Measurements from ENCODE around the gene SBK2. TPM values are rescaled to one million over a fixed set of nuclear protein-coding genes. Genes with fewer than 3 reads are reported as not detected.

Gene SBK2
- total RNA-seq, 4 donors from 2014 or later = not detected

DNA sequence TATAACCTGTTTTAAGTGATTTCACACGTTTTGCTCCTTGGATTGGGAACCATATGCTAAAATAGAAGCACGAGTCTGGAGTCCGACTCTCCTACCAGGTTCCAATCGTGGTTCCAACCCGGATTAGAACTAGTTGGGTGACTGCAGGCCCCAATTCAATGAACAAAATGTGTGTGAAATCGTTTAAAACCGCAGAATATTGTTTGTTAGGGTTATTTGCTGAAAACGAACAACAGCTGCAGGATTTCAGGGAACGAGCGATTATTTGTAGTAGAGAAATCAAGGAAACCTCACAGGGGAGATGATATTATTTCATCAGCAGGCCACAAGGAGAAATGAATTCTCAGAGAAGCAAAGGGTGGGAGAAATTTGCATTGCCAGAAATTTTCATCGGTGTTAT lies 32.0 kb downstream of the SBK2 start:
- H3K4me1 ChIP-seq = peaks cover 0 to 4% (median 2%) of the 10 kb centered on the region in 4 donors

GRCh38 chr19:55504252-55504603 lies 32.7 kb downstream of the SBK2 start:
- no peaks in the 10 kb centered on the region for H3K36me3 ChIP-seq
- no peak for DNase-seq
- no peaks in the 10 kb centered on the region for H3K27me3 ChIP-seq
- H3K4me1 ChIP-seq = peaks cover 0 to 4% (median 2%) of the 10 kb centered on the region in 4 donors
- H3K4me3 ChIP-seq = peak overlapping the region in 3 of 4 donors; percentile 49 to 57 (median 50)
- H3K27ac ChIP-seq = peak overlapping the region in 2 of 4 donors; percentile 75 to 90
- H3K9me3 ChIP-seq = no peaks in the 10 kb centered on the region
- TF ChIP-seq POLR2A (IDR thresholded peaks at IDR 0.05) = no peak
- TF ChIP-seq, protein P1, sequence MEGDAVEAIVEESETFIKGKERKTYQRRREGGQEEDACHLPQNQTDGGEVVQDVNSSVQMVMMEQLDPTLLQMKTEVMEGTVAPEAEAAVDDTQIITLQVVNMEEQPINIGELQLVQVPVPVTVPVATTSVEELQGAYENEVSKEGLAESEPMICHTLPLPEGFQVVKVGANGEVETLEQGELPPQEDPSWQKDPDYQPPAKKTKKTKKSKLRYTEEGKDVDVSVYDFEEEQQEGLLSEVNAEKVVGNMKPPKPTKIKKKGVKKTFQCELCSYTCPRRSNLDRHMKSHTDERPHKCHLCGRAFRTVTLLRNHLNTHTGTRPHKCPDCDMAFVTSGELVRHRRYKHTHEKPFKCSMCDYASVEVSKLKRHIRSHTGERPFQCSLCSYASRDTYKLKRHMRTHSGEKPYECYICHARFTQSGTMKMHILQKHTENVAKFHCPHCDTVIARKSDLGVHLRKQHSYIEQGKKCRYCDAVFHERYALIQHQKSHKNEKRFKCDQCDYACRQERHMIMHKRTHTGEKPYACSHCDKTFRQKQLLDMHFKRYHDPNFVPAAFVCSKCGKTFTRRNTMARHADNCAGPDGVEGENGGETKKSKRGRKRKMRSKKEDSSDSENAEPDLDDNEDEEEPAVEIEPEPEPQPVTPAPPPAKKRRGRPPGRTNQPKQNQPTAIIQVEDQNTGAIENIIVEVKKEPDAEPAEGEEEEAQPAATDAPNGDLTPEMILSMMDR (IDR thresholded peaks at IDR 0.05) = no peak

More for the DNA sequence above, 32.0 kb downstream of the SBK2 start:
- Histone ChIP-seq H3K9me3 (no peaks in the 10 kb centered on the region), H3K4me3 (no peak overlapping the region), H3K27me3 (no peaks in the 10 kb centered on the region), H3K36me3 (no peaks in the 10 kb centered on the region), H3K27ac (no peak overlapping the region)
- no peak for DNase-seq
- TF ChIP-seq, protein P1 (IDR thresholded peaks at IDR 0.05) = no peak

- Histone ChIP-seq H3K4me1 (peaks cover 0 to 4% (median 2%) of the 10 kb centered on the region in 4 donors), H3K4me3 (peak overlapping the region; percentile 49 to 57 (median 54)), H3K9me3 (no peaks in the 10 kb centered on the region), H3K27me3 (no peaks in the 10 kb centered on the region), H3K36me3 (no peaks in the 10 kb centered on the region), H3K27ac (peak overlapping the region; percentile 70 to 90 (median 76))
- DNase-seq = peak; percentile 94 to 97 (median 95)
- no peak for TF ChIP-seq POLR2A (IDR thresholded peaks at IDR 0.05)
- TF ChIP-seq, protein P1 (IDR thresholded peaks at IDR 0.05) = peak; percentile 94 to 99 (median 97)
Measured at GRCh38 chr19:55503502-55504251, 33.3 kb downstream of the SBK2 start.

DNA sequence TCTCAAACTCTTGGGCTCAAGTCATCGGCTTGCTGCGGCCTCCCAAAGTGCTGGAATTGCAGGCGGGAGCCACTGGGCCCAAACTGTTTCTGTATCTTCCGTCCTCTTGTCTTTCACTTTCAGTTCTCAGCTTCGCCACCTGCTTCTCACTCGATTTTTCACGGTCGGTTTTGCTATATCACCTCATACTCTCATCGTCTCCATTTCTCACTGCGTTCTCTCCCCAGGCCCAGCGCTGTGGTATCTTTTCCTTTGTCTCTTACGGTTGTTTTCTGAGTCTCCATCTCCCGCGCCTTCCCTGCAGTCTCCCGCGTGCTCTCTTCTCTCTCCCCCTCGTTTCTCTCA lies 33.8 kb downstream of the SBK2 start:
- peak overlapping the region in 1 of 4 donors; percentile 90 for H3K27ac ChIP-seq
- peak overlapping the region in 2 of 4 donors; percentile 50 to 57 for H3K4me3 ChIP-seq
- DNase-seq = no peak
- TF ChIP-seq, protein P1 (IDR thresholded peaks at IDR 0.05) = no peak
- no peak for TF ChIP-seq POLR2A (IDR thresholded peaks at IDR 0.05)
- H3K27me3 ChIP-seq = no peaks in the 10 kb centered on the region
- H3K36me3 ChIP-seq = no peaks in the 10 kb centered on the region
- H3K9me3 ChIP-seq = no peaks in the 10 kb centered on the region
- H3K4me1 ChIP-seq = peaks cover 0 to 4% (median 2%) of the 10 kb centered on the region in 4 donors

DNA sequence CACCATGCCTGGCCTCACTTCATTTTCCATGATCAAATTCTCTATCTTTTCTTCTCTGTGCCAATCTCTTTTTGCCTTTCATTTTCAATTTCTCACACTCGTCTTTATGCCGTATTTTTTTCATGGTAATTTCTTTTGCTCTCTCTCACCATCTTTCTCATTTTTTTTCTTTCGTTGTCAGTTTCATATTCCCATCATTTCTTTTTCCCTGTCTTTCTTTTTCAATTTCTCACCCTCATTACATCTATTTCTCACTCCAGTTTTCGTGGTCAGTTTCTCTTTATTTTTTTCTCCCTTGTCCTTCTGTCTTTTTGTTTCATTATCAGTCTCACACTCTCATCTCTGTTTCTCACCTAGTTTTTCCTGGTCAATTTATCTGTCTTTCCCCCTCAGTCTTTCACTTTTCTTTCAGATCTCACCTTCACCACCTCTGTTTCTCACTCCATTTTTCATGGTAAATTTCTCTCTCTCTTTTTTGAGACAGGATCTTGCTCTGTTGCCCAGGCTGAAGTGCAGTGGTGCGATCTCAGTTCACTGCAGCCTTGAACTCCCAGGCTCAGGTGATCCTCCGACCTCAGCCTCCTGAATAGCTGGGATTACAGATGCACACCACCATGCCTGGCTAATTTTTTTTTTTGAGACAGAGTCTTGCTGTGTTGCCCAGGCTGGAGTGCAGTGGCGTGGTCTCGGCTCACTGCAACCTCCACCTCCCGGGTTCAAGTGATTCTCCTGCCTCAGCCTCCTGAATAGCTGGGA lies 34.6 kb downstream of the SBK2 start:
- Histone ChIP-seq H3K36me3 (no peaks in the 10 kb centered on the region), H3K27ac (no peak overlapping the region), H3K4me3 (no peak overlapping the region), H3K9me3 (no peaks in the 10 kb centered on the region), H3K4me1 (peaks cover 0 to 4% (median 2%) of the 10 kb centered on the region in 4 donors), H3K27me3 (no peaks in the 10 kb centered on the region)
- DNase-seq = no peak
- TF ChIP-seq, protein P1 (IDR thresholded peaks at IDR 0.05) = no peak
- TF ChIP-seq POLR2A (IDR thresholded peaks at IDR 0.05) = no peak

Measured in Peyer's patch (tissue), 4 donors.